ENCODE results near the gene KIAA0753. TPM values are rescaled to one million over a fixed set of nuclear protein-coding genes. Genes with fewer than 3 reads are reported as not detected.
A peak's percentile ranks its signal among the peaks of the same experiment; 100 is the strongest.

The KIAA0753 gene
- total and polyA plus RNA-seq, 2 of the 8 experiments (the other 6 are each of a cell fraction or from before 2014, with no cell fraction given), result 5.0 to 27.1 TPM

DNA sequence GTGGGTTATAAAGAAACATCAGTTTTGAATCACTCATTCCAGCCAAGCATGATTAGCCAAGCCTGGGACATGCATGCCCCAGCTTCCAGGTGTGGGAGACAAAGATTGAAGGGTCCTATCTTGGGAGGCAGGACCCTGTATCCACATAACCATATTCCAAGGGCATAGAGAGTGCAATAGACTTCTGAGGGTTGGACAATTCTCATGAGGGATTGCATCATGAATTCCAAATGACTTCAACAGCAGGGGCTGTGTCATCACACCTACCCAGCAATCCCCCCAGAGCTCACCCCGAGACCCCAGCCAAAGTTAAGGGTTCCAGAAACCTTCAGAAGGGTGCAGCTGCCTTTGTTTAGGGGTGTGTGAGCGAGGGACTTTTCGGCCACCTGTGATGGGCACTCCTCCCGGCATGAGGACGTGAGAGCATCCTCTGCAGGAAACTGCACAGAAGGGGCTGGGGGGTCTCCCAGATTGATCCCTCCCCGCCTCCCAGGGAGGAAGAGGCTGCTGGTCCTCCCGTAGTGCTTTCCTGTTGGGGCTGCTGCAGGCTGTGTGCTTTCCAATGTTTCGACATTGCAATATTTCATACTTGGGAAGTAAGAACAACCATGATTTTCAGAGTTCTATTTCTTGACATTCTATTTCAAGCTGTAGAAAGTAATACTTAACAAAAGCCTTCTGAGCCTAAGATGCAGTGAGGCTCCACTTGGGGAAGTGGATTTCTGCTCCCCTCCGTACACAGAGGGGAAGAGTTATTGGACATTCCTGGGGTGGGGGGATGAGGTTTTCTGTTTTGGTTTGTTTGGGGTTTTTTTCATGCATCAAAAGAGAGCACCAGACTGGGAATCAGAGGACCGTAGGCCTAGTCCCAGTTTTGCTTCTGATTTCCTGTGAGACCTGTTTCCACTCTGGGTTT lies 70.9 kb downstream of the KIAA0753 start:
- peak in 1 of 2 experiments; percentile 36 for DNase-seq (ENCODE audit: low read depth in 1 of 2, low spot score in 2 of 2)
- Histone ChIP-seq H2BK20ac (ENCODE audit: low read length) (no peak overlapping the region), H2BK120ac (replicated peaks; ENCODE audit: low read depth, low read length) (no peak overlapping the region), H3K4me3 (ENCODE audit: extremely low read depth in 1 of 4, insufficient read depth in 2 of 4, low read depth in 3 of 4, low read length in 4 of 4) (no peak overlapping the region), H4K91ac (replicated peaks; ENCODE audit: insufficient read length, low read length) (no peak overlapping the region), H2BK15ac (ENCODE audit: low read length) (no peak overlapping the region), H4K8ac (ENCODE audit: extremely low read depth, insufficient read depth, low read length) (no peak overlapping the region), H3K4me2 (ENCODE audit: insufficient read depth in 1 of 2, low read depth in 2 of 2, low read length in 2 of 2) (no peak overlapping the region), H3K18ac (ENCODE audit: extremely low read depth, low read length) (no peak overlapping the region), H3K79me1 (ENCODE audit: low read depth, low read length) (no peaks in the 10 kb centered on the region), H3K14ac (ENCODE audit: insufficient read length) (no peak overlapping the region), H3K27ac (ENCODE audit: low read depth, low read length) (no peak overlapping the region), H3K27me3 (replicated peaks in 1 of 4; ENCODE audit: control insufficient read depth in 3 of 4, extremely low read depth in 1 of 4, insufficient read depth in 3 of 4, low read length in 3 of 4) (no peaks in the 10 kb centered on the region), H3K56ac (replicated peaks; ENCODE audit: insufficient read length, low read depth, low read length) (no peak overlapping the region), H3K36me3 (ENCODE audit: control insufficient read depth in 2 of 4, insufficient read depth in 4 of 4, low read length in 3 of 4) (no peaks in the 10 kb centered on the region; a peak in 1 of 8 replicates), H3K4ac (replicated peaks; ENCODE audit: insufficient read length, low read depth, low read length) (no peak overlapping the region), H3K4me1 (replicated peaks in 1 of 4; ENCODE audit: control insufficient read depth in 3 of 4, insufficient read depth in 4 of 4, low read length in 3 of 4) (peaks cover 6 to 15% (median 8%) of the 10 kb centered on the region in 4 experiments), H3K79me2 (ENCODE audit: control insufficient read depth in 1 of 2, insufficient read depth in 2 of 2, low read length in 2 of 2) (no peaks in the 10 kb centered on the region), H3K23ac (ENCODE audit: insufficient read length) (no peak overlapping the region), H2AFZ (ENCODE audit: low read length) (no peak overlapping the region), H2BK5ac (ENCODE audit: low read depth, low read length) (no peak overlapping the region), H2BK12ac (ENCODE audit: low read depth, low read length) (no peak overlapping the region), H3K23me2 (ENCODE audit: low read depth, low read length) (no peaks in the 10 kb centered on the region), H3K9ac (replicated peaks in 1 of 4; ENCODE audit: extremely low read depth in 1 of 4, low read depth in 3 of 4, low read length in 3 of 4) (no peak overlapping the region), H4K20me1 (replicated peaks in 1 of 2; ENCODE audit: control insufficient read depth in 1 of 2, insufficient read depth in 2 of 2, low read length in 2 of 2) (no peaks in the 10 kb centered on the region), H2AK5ac (ENCODE audit: low read depth, low read length) (no peak overlapping the region), H3K9me3 (ENCODE audit: insufficient read depth in 2 of 2, low read depth in 1 of 2, low read length in 1 of 2) (no peaks in the 10 kb centered on the region), H4K5ac (ENCODE audit: insufficient read length, low read depth, low read length) (no peak overlapping the region)
- ChIA-PET POLR2A (ENCODE audit: partially characterized antibody) (interaction anchor here (1.2 kb wide), 1 partner anchor 111 kb away, joined by 3 read pairs; no protein-coding TSS in a partner anchor), CTCF (ENCODE audit: partially characterized antibody) (no interaction called here)
- TF ChIP-seq SIN3A (conservative IDR thresholded peaks at IDR 0.05 in 1 of 2, IDR thresholded peaks at IDR 0.05 in 1 of 2; ENCODE audit: low read depth in 1 of 2, low read length in 2 of 2) (no peak), EZH2 (IDR thresholded peaks at IDR 0.05; ENCODE audit: low read depth, low read length, severe bottlenecking) (no peak), TEAD4 (IDR thresholded peaks at IDR 0.05; ENCODE audit: low read depth, low read length) (0 out of 2 replicates have a peak, but pooled peaks have one; percentile 7), POU5F1 (IDR thresholded peaks at IDR 0.05; ENCODE audit: low read depth, low read length) (no peak), RAD21 (IDR thresholded peaks at IDR 0.05 in 1 of 2, conservative IDR thresholded peaks at IDR 0.05 in 1 of 2; ENCODE audit: low read depth in 2 of 2, low read length in 2 of 2) (no peak)
- 90% methylated on average over 10 of the region's 10 CpGs; no CpG with 5 or more reads in 1 of the 2 experiments for WGBS, 2 experiments (ENCODE audit: extremely low coverage in 1 of 2, insufficient coverage in 1 of 2, insufficient read length in 1 of 2, insufficient replicate concordance in 2 of 2, low coverage in 1 of 2, low lambda C conversion rate in 2 of 2, missing lambda C conversion rate in 1 of 2)
- no peak for FAIRE-seq
